HG03469 (cell line): ENCODE measurements around the gene ZNF821.
"Not testable (repeated sequence)": the region's sequence is repeated elsewhere in the genome, so short reads cannot be mapped to it uniquely, and the experiment has no call there.

Source experiments
- ATAC-seq: cut with Tn5 transposase; IDR thresholded peaks from one replicate; pipeline ENCODE4 v1.9.1; 2021; ENCODE audit warnings: mild to moderate bottlenecking, moderate library complexity, moderate number of reproducible peaks; ENCODE audit not compliant: unreplicated experiment

Gene ZNF821

DNA sequence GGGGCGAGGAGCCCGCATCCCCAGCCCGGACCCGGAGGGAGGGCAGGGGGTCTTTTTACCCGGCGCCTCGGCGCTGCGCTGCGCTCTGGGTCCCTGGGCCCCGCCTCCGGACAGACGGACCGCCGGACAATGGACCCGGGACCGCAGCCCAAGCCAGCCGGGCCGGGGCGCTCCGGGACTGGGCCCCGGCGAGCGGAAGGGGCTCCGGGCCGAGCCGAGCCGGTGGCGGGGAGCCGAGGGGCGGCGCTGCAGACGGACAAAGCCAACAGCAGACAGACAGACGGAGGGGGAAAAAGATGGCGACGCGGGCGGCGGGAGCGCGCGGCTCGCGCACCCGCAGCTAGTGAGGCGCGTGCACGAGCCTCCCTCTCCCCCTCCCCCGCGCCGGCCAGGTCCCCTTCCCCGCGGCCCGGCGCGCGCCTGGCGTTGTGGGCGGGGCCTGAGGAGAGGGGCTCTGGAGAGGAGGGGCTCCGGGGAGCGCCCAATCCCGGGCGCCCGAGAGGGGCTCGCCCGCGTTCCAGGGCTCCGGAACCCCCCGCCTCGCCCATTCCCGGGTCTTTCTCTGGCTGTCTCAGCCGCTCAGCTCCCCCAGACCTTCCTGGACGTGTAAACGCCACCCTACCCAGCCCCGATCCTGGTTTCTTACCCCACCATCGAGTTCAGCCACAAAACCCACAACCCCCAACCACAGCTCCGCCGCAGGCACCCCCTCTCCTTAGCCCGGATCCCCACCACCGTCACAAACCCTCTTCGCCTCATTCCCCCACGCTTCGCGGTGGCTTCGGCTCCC, at the start of gene ZNF821:
Gene ZNF821 (minus strand): TSS at position 334 of the 790 bp plus-strand sequence. CDS start 4,236 bp downstream, outside the sequence.
- ATAC-seq: no peak

DNA sequence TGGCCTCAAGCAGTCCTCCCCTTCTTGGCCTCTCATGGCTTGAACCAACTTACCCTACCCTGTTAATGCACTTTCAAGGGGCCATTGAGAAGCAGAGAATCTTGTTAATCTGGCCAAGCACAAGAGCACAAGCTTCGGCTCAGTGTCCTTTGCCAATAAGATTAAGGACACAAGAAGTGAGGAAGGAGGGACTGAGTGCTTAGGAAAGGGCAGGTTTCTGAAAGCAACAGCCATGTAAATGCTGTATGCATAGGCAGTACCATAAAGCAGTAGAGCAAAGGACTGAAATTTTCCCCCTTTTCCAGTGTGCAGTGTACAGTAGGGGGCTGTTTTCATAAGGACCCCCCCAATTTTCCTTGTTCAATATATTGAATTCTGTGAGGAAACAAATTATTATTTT, 49.0 kb upstream of the ZNF821 start:
- no peak for ATAC-seq

- no peak for ATAC-seq
Measured at GRCh38 chr16:71931599-71931998, 47.6 kb upstream of the ZNF821 start.

GRCh38 chr16:71931001-71931400, 47.0 kb upstream of the ZNF821 start:
- ATAC-seq: no peak

DNA sequence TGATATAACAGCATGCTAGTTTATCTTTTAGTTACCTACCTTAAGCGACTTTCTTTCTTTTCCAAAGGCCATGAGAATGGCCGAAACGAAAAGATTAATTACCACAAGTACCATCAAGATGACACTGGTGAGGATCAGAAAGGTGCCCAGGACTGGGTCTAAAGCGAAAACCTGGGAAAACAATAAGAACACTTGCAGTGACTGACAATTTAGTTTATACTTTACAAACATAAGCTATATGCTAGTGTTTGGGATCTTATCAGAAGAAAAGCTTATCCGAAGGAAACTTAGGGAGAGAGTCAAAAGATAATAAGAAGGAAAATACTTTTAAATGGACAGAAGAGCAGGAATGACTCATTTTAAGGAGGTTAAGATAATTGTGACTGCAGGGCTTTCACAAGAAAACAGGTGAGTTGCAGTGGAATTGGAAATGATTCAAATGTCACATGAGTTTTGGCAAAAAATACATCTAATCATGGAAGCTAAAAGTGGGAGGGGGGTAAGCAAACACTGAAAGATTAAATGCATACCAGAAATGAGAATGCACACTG, 46.1 kb upstream of the ZNF821 start:
- no peak for ATAC-seq

- no peak for ATAC-seq
Measured at GRCh38 chr16:71929048-71929447, 45.1 kb upstream of the ZNF821 start.

- ATAC-seq: no peak
Measured at GRCh38 chr16:71927787-71928186, 43.8 kb upstream of the ZNF821 start.

- ATAC-seq: no peak
Measured at GRCh38 chr16:71927383-71927782, 43.4 kb upstream of the ZNF821 start.

GRCh38 chr16:71924710-71925109, 40.7 kb upstream of the ZNF821 start:
- no peak for ATAC-seq

DNA sequence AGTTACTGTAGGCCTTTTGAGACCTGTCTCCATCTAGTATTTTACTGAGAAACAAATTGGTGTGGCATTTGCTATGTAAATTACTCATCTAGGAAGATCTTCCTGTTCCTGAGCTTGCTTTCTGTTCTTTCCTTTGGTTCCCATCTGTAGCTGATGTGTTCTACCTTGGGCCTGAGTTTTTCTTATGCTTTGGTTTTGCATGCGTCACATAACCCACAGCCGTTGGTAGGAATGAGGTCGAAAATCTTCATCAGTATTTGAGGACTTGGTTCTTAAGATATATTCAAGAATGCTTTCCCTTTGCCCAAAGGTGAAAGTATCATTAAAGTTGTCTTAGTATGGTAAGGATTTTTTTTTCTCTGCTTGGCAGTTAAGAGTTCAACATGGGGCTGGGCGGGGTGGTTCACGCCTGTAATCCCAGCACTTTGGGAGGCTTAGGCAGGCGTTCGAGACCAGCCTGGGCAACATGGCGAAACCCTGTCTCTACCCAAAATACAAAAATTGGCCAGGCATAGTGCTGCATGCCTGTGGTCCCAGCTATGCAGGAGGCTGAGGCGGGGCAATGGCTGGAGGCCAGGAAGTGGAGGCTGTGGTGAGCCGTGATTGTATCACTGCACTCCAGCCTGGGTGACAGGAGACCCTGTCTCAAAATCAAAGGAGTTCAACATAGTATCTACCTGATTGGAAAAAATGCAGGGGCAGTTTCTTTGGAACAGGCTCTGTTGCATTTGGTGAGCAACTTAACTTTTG, 40.1 kb upstream of the ZNF821 start:
- no peak for ATAC-seq

DNA sequence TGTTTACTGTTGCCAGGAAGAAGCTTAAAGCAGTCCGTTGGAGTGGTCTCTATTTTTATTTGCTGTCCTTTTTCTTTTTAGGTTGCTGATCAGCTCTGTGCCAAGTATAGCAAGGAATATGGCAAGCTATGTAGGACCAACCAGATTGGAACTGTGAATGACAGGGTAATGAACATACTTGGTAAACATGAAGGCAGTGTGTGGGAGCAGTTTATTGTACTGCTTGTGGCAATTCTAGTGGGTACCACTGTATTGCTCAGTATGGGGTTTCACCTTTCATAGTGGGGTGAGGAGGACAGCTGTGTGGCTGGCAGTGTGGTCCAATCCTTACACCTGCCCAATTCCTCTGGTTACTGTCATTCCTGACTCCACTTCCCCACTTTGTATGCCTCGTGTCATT, 36.7 kb upstream of the ZNF821 start:
- ATAC-seq: no peak

- no peak for ATAC-seq
Measured at GRCh38 chr16:71919035-71919434, 35.1 kb upstream of the ZNF821 start.

- no peak for ATAC-seq
Measured at GRCh38 chr16:71917900-71918299, 33.9 kb upstream of the ZNF821 start.

- no peak for ATAC-seq
Measured at GRCh38 chr16:71916397-71916920, 32.5 kb upstream of the ZNF821 start.

GRCh38 chr16:71915350-71915749, 31.4 kb upstream of the ZNF821 start:
- ATAC-seq: no peak

- no peak for ATAC-seq
Measured at GRCh38 chr16:71914802-71915201, 30.8 kb upstream of the ZNF821 start.

- no peak for ATAC-seq
Measured at GRCh38 chr16:71912534-71913275, 28.7 kb upstream of the ZNF821 start.

DNA sequence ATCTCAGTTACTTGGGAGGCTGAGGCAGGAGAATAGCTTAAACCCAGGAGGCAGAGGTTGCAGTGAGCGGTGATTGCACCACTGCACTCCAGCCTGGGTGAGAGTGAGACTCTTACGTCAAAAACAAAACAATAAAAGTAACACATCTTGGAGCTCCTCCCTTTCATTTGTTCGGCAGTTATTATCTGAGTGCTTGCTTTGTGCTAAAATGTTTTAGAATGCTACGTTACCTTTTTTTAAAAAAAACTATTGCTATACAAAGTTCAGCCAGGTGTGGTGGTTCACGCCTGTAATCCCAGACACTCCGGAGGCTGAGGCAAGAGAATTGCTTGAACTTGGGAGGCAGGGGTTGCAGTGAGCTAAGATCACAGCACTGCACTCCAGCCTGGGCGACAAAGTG, 27.1 kb upstream of the ZNF821 start:
- ATAC-seq: no peak

- not testable (repeated sequence) for ATAC-seq
Measured at GRCh38 chr16:71905765-71906164, 21.8 kb upstream of the ZNF821 start.

DNA sequence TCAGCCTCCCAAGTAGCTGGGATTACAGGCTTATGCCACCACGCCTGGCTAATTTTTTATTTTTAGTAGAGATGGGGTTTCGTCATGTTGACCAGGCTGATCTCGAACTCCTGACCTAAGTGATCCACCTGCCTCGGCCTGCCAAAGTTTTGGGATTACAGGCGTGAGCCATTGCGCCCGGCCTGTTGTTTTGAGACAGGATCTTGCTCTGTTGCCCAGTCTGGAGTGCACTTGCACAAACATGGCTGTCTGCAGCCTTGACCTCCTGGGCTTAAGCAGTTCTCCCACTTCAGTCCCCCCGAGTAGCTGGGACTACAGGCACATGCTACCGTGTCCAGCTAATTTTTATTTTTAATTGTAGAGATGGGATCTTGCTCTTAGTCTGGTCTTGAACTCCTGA, 20.3 kb upstream of the ZNF821 start:
- no peak for ATAC-seq

GRCh38 chr16:71903608-71904007, 19.6 kb upstream of the ZNF821 start:
- no peak for ATAC-seq
